HepG2 (cell line): Measurements from ENCODE around the gene EBF4. TPM values are rescaled to one million over a fixed set of nuclear protein-coding genes. Genes with fewer than 3 reads are reported as not detected.

Experiments used
- CHCHD3 ChIP-seq: sonication (generic); formaldehyde crosslinking; IDR thresholded peaks from 2 replicates; pipeline ENCODE4 v1.8.0; 2022; ENCODE audit warnings: mild to moderate bottlenecking, missing genetic modification reagents, moderate library complexity
- CREM ChIP-seq, 2 experiments: sonication (generic) in 1 of 2; formaldehyde crosslinking in 1 of 2; IDR thresholded peaks; 2 replicates each; pipeline versions ENCODE4 v1.4.0 to v1.6.1; 2016 to 2020; ENCODE audit warnings: antibody characterized with exemption in 1 of 2, mild to moderate bottlenecking in 1 of 2, missing genetic modification reagents in 1 of 2
- DNMT3B ChIP-seq: conservative IDR thresholded peaks from 2 replicates; pipeline ENCODE4 v1.6.1; 2016; ENCODE audit warnings: missing biosample characterization, control low read depth
- FOSL2 ChIP-seq: sonication (generic); formaldehyde crosslinking; IDR thresholded peaks from 2 replicates; pipeline ENCODE4 v1.4.0; 2020; ENCODE audit warnings: missing genetic modification reagents
- GZF1 ChIP-seq: sonication (generic); formaldehyde crosslinking; IDR thresholded peaks from 2 replicates; pipeline ENCODE4 v1.5.1; 2020; ENCODE audit warnings: mild to moderate bottlenecking, missing genetic modification reagents
- IRF2 ChIP-seq: IDR thresholded peaks from 2 replicates; pipeline ENCODE4 v1.6.1; 2018; ENCODE audit warnings: missing genetic modification reagents, missing compliant biosample characterization
- KMT2A ChIP-seq: sonication (generic); formaldehyde crosslinking; IDR thresholded peaks from 2 replicates; pipeline ENCODE4 v1.4.0; 2020; ENCODE audit warnings: missing genetic modification reagents
- MAZ ChIP-seq, 2 experiments: sonication (generic) in 1 of 2; formaldehyde crosslinking in 1 of 2; IDR thresholded peaks; 2 replicates each; pipeline versions ENCODE4 v1.5.0 to v1.6.1; 2012 to 2020; ENCODE audit warnings: low read depth in 2 of 2, mild to moderate bottlenecking in 2 of 2, borderline replicate concordance in 1 of 2, improper control_type of control experiment in 1 of 2, low read length in 1 of 2, missing genetic modification reagents in 1 of 2, moderate library complexity in 1 of 2
- MTA3 ChIP-seq: sonication (generic); formaldehyde crosslinking; IDR thresholded peaks from 2 replicates; pipeline ENCODE4 v1.4.0; 2020; ENCODE audit warnings: missing genetic modification reagents
- POLR2A ChIP-seq, 2 experiments: IDR thresholded peaks; 2 replicates each; pipeline ENCODE4 v1.6.1; 2011; ENCODE audit warnings: low read depth in 2 of 2, low read length in 2 of 2, mild to moderate bottlenecking in 1 of 2, moderate library complexity in 1 of 2; ENCODE audit not compliant: insufficient read depth in 1 of 2
- TOPORS ChIP-seq: sonication (generic); formaldehyde crosslinking; IDR thresholded peaks from 2 replicates; pipeline ENCODE4 v1.8.0; 2023; ENCODE audit warnings: mild to moderate bottlenecking, missing genetic modification reagents
- ZMAT3 ChIP-seq: sonication (generic); formaldehyde crosslinking; conservative IDR thresholded peaks from 2 replicates; pipeline ENCODE4 v1.7.0; 2021; ENCODE audit warnings: missing genetic modification reagents
- ZNF251 ChIP-seq: sonication (generic); formaldehyde crosslinking; IDR thresholded peaks from 2 replicates; pipeline ENCODE4 v1.9.0; 2021; ENCODE audit warnings: mild to moderate bottlenecking, missing genetic modification reagents
- ZNF326 ChIP-seq: sonication (generic); formaldehyde crosslinking; IDR thresholded peaks from 2 replicates; pipeline ENCODE4 v1.4.0; 2020; ENCODE audit warnings: missing genetic modification reagents, borderline replicate concordance
- ZNF773 ChIP-seq: sonication (generic); formaldehyde crosslinking; IDR thresholded peaks from 2 replicates; pipeline ENCODE4 v1.4.0; 2020; ENCODE audit warnings: missing genetic modification reagents, borderline replicate concordance
- polyA plus RNA-seq, 8 experiments: library from polyadenylated mRNA; depleted of rRNA in 3 of 8; stranded (reverse) in 7 of 8; unstranded in 1 of 8; fragments of >200 nt; fragmentation: Illumina TruSeq in 4 of 8; extraction: Trizol in 4 of 8; gene quantifications; 2 replicates each; pipeline versions ENCODE4 v1.2.1 to v1.2.3, GENCODE V29; 2011 to 2016; ENCODE audit warnings: low read depth in 4 of 8, missing spikeins in 1 of 8, mixed read lengths in 1 of 8; ENCODE audit not compliant: insufficient read depth in 1 of 8
- total RNA-seq, 5 experiments: library from RNA; depleted of rRNA; stranded (reverse); fragments of >200 nt; fragmentation: Illumina TruSeq; extraction: Trizol; gene quantifications; 2 replicates each; pipeline ENCODE4 v1.2.3, GENCODE V29; 2016; ENCODE audit warnings: low read depth in 1 of 5
- TF ChIP-seq, protein P1 (sequence below): sonication (generic); formaldehyde crosslinking; IDR thresholded peaks from 2 replicates; pipeline ENCODE4 v1.4.0; 2020; ENCODE audit warnings: missing genetic modification reagents
- TF ChIP-seq, protein P2 (sequence below): sonication (generic); formaldehyde crosslinking; IDR thresholded peaks from 2 replicates; pipeline ENCODE4 v1.5.1; 2020; ENCODE audit warnings: missing genetic modification reagents, mild to moderate bottlenecking, borderline replicate concordance
- TF ChIP-seq, protein P3 (sequence below): sonication (generic); formaldehyde crosslinking; IDR thresholded peaks from 2 replicates; pipeline ENCODE4 v1.5.0; 2020; ENCODE audit warnings: mild to moderate bottlenecking, missing genetic modification reagents
- TF ChIP-seq, protein P4 (sequence below): sonication (generic); formaldehyde crosslinking; IDR thresholded peaks from 2 replicates; pipeline ENCODE4 v1.5.0; 2020; ENCODE audit warnings: missing genetic modification reagents

Gene EBF4
- total and polyA plus RNA-seq, 2 of the 13 experiments (the other 11 are each of a cell fraction or from before 2014, with no cell fraction given): 0.84 to 2.2 TPM

DNA sequence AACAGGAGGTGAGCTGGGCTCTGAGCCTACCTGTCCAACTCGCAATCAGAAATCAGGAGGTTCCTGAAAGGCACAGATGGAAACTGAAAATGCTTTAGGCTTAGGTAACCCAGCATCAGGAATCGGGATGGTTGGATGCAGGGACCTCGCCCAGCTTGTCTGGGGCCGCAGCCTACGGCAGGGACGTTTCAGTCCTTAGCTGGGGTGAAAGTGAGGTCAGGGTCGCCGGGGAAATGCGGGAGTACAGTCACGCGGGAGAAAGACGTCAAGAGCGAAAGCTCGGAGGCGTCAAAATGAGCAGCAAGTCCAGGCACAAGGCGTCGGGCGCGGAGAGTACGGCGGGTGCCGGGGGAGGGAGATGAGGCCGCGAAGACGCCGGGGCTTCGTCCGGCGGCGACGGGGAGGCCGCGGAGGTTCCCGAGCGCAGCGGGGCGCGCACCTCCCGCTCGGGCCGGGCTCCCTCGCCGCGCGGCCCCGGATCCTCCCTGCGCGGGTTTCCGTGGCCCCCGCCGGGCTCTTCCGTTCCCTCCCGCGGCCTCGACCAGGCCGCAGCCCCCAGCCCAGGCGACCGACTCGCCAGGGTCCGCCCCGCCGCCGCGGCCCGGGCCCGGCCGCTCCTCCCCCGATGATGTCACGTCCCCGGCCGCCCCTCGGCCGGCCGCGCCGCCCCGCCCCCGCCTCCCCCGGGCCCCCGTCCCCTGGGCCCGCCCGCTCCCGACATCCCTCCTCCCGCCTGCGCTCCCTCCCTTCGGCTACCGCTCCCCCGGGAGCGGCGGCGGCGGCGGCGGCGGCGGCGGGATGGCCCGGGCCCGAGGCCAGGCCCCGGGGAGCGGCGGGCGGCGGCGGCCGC lies at the start of gene EBF4 (continued):
- TF ChIP-seq, protein P1, sequence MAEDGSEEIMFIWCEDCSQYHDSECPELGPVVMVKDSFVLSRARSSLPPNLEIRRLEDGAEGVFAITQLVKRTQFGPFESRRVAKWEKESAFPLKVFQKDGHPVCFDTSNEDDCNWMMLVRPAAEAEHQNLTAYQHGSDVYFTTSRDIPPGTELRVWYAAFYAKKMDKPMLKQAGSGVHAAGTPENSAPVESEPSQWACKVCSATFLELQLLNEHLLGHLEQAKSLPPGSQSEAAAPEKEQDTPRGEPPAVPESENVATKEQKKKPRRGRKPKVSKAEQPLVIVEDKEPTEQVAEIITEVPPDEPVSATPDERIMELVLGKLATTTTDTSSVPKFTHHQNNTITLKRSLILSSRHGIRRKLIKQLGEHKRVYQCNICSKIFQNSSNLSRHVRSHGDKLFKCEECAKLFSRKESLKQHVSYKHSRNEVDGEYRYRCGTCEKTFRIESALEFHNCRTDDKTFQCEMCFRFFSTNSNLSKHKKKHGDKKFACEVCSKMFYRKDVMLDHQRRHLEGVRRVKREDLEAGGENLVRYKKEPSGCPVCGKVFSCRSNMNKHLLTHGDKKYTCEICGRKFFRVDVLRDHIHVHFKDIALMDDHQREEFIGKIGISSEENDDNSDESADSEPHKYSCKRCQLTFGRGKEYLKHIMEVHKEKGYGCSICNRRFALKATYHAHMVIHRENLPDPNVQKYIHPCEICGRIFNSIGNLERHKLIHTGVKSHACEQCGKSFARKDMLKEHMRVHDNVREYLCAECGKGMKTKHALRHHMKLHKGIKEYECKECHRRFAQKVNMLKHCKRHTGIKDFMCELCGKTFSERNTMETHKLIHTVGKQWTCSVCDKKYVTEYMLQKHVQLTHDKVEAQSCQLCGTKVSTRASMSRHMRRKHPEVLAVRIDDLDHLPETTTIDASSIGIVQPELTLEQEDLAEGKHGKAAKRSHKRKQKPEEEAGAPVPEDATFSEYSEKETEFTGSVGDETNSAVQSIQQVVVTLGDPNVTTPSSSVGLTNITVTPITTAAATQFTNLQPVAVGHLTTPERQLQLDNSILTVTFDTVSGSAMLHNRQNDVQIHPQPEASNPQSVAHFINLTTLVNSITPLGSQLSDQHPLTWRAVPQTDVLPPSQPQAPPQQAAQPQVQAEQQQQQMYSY (CRISPR knock-in tag): 0 out of 2 replicates have a peak, but pooled peaks have one; percentile 38
- TF ChIP-seq ZNF326 (CRISPR knock-in tag): no peak
- TF ChIP-seq DNMT3B (CRISPR knock-in tag): 0 out of 2 replicates have a peak, but pooled peaks have one; percentile 41
- peak; percentile 39 for TF ChIP-seq FOSL2 (CRISPR knock-in tag)
- TF ChIP-seq, protein P2, sequence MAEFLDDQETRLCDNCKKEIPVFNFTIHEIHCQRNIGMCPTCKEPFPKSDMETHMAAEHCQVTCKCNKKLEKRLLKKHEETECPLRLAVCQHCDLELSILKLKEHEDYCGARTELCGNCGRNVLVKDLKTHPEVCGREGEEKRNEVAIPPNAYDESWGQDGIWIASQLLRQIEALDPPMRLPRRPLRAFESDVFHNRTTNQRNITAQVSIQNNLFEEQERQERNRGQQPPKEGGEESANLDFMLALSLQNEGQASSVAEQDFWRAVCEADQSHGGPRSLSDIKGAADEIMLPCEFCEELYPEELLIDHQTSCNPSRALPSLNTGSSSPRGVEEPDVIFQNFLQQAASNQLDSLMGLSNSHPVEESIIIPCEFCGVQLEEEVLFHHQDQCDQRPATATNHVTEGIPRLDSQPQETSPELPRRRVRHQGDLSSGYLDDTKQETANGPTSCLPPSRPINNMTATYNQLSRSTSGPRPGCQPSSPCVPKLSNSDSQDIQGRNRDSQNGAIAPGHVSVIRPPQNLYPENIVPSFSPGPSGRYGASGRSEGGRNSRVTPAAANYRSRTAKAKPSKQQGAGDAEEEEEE (CRISPR knock-in tag): no peak
- no peak for TF ChIP-seq CREM (IDR thresholded peaks at IDR 0.05)
- TF ChIP-seq CREM (CRISPR knock-in tag; IDR thresholded peaks at IDR 0.05): no peak
- TF ChIP-seq MTA3: no peak
- 0 out of 2 replicates have a peak, but pooled peaks have one; percentile 50 for TF ChIP-seq IRF2 (CRISPR knock-in tag)
- no peak for TF ChIP-seq GZF1 (CRISPR knock-in tag)
- TF ChIP-seq, protein P3, sequence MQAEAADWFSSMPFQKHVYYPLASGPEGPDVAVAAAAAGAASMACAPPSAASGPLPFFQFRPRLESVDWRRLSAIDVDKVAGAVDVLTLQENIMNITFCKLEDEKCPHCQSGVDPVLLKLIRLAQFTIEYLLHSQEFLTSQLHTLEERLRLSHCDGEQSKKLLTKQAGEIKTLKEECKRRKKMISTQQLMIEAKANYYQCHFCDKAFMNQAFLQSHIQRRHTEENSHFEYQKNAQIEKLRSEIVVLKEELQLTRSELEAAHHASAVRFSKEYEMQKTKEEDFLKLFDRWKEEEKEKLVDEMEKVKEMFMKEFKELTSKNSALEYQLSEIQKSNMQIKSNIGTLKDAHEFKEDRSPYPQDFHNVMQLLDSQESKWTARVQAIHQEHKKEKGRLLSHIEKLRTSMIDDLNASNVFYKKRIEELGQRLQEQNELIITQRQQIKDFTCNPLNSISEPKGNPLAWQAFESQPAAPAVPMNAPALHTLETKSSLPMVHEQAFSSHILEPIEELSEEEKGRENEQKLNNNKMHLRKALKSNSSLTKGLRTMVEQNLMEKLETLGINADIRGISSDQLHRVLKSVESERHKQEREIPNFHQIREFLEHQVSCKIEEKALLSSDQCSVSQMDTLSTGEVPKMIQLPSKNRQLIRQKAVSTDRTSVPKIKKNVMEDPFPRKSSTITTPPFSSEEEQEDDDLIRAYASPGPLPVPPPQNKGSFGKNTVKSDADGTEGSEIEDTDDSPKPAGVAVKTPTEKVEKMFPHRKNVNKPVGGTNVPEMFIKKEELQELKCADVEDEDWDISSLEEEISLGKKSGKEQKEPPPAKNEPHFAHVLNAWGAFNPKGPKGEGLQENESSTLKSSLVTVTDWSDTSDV (CRISPR knock-in tag): no peak
- TF ChIP-seq ZNF251 (CRISPR knock-in tag): no peak
- no peak for TF ChIP-seq CHCHD3 (CRISPR knock-in tag)
- TF ChIP-seq KMT2A: peak; percentile 39; the same call in 1 of the 2 replicates
- 0 out of 2 replicates have a peak, but pooled peaks have one; percentile 53 for TF ChIP-seq TOPORS (CRISPR knock-in tag)
- peak; percentile 76; the same call in 1 of the 2 replicates for TF ChIP-seq ZMAT3 (CRISPR knock-in tag)
- TF ChIP-seq ZNF773: no peak
- TF ChIP-seq MAZ (IDR thresholded peaks at IDR 0.05; ENCODE audit: borderline replicate concordance, low read depth, low read length): no peak
- 0 out of 2 replicates have a peak, but pooled peaks have one; percentile 25 for TF ChIP-seq MAZ (CRISPR knock-in tag; IDR thresholded peaks at IDR 0.05; ENCODE audit: low read depth)
- TF ChIP-seq, protein P4, sequence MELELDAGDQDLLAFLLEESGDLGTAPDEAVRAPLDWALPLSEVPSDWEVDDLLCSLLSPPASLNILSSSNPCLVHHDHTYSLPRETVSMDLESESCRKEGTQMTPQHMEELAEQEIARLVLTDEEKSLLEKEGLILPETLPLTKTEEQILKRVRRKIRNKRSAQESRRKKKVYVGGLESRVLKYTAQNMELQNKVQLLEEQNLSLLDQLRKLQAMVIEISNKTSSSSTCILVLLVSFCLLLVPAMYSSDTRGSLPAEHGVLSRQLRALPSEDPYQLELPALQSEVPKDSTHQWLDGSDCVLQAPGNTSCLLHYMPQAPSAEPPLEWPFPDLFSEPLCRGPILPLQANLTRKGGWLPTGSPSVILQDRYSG: 0 out of 2 replicates have a peak, but pooled peaks have one; percentile 66
- TF ChIP-seq POLR2A (IDR thresholded peaks at IDR 0.05; ENCODE audit: insufficient read depth in 1 of 2, low read depth in 2 of 2, low read length in 2 of 2): no peak
